Measurements from ENCODE around the gene SAMM50. TPM values are rescaled to one million over a fixed set of nuclear protein-coding genes. Genes with fewer than 3 reads are reported as not detected.

The SAMM50 gene
- total RNA-seq, 1 experiment from 2014 or later, result 55.3 TPM

- H3K36me3 Mint-ChIP-seq (ENCODE audit: insufficient read depth, unreplicated experiment), result peaks cover 4% of the 10 kb centered on the region
- H3K4me3 Mint-ChIP-seq (ENCODE audit: low read depth, unreplicated experiment), result no peak overlapping the region
- CTCF ChIA-PET, result no interaction called here
- H3K27ac Mint-ChIP-seq (ENCODE audit: unreplicated experiment), result no peak overlapping the region
- H3K9me3 Mint-ChIP-seq (ENCODE audit: low read depth, unreplicated experiment), result peaks cover 6% of the 10 kb centered on the region
- H3K27me3 Mint-ChIP-seq (ENCODE audit: unreplicated experiment), result peaks cover 73% of the 10 kb centered on the region
- BruUV-seq (replicated peaks), result no TSS peak
- intact Hi-C loops (cut with micrococcal nuclease; ENCODE audit: unreplicated experiment), result no loop called here
- H3K4me1 Mint-ChIP-seq (ENCODE audit: low read depth, unreplicated experiment), result no peaks in the 10 kb centered on the region
- DNase-seq, result no peak
- TF ChIP-seq CTCF (IDR thresholded peaks at IDR 0.05; ENCODE audit: unreplicated experiment), result no peak
These were observed 43.9 kb upstream of the SAMM50 start for GRCh38 chr22:43911351-43911750.

GRCh38 chr22:43917521-43917920, 37.7 kb upstream of the SAMM50 start:
- H3K36me3 Mint-ChIP-seq (ENCODE audit: insufficient read depth, unreplicated experiment), result peaks cover 4% of the 10 kb centered on the region
- H3K4me1 Mint-ChIP-seq (ENCODE audit: low read depth, unreplicated experiment), result peaks cover 32% of the 10 kb centered on the region
- DNase-seq, result no peak
- CTCF ChIA-PET, result no interaction called here
- H3K9me3 Mint-ChIP-seq (ENCODE audit: low read depth, unreplicated experiment), result peaks cover 4% of the 10 kb centered on the region
- H3K4me3 Mint-ChIP-seq (ENCODE audit: low read depth, unreplicated experiment), result no peak overlapping the region
- no peak overlapping the region for H3K27ac Mint-ChIP-seq (ENCODE audit: unreplicated experiment)
- BruUV-seq (replicated peaks), result no TSS peak
- intact Hi-C loops (cut with micrococcal nuclease; ENCODE audit: unreplicated experiment), result no loop called here
- no peak for TF ChIP-seq CTCF (IDR thresholded peaks at IDR 0.05; ENCODE audit: unreplicated experiment)
- H3K27me3 Mint-ChIP-seq (ENCODE audit: unreplicated experiment), result peaks cover 18% of the 10 kb centered on the region

GRCh38 chr22:43919106-43919973, 35.9 kb upstream of the SAMM50 start:
- peaks cover 18% of the 10 kb centered on the region for H3K36me3 Mint-ChIP-seq (ENCODE audit: insufficient read depth, unreplicated experiment)
- BruUV-seq (replicated peaks), result no TSS peak
- H3K27ac Mint-ChIP-seq (ENCODE audit: unreplicated experiment), result peak overlapping the region; percentile 75
- no peak for TF ChIP-seq CTCF (IDR thresholded peaks at IDR 0.05; ENCODE audit: unreplicated experiment)
- H3K9me3 Mint-ChIP-seq (ENCODE audit: low read depth, unreplicated experiment), result no peaks in the 10 kb centered on the region
- CTCF ChIA-PET, result no interaction called here
- peak overlapping the region; percentile 26 for H3K4me3 Mint-ChIP-seq (ENCODE audit: low read depth, unreplicated experiment)
- H3K4me1 Mint-ChIP-seq (ENCODE audit: low read depth, unreplicated experiment), result peaks cover 41% of the 10 kb centered on the region
- no peak for DNase-seq
- intact Hi-C loops (cut with micrococcal nuclease; ENCODE audit: unreplicated experiment), result no loop called here
- H3K27me3 Mint-ChIP-seq (ENCODE audit: unreplicated experiment), result peaks cover under 1% of the 10 kb centered on the region

- Mint-ChIP-seq H3K36me3 (ENCODE audit: insufficient read depth, unreplicated experiment) (peaks cover 26% of the 10 kb centered on the region), H3K9me3 (ENCODE audit: low read depth, unreplicated experiment) (no peaks in the 10 kb centered on the region), H3K27ac (ENCODE audit: unreplicated experiment) (peak overlapping the region; percentile 35), H3K4me3 (ENCODE audit: low read depth, unreplicated experiment) (no peak overlapping the region), H3K4me1 (ENCODE audit: low read depth, unreplicated experiment) (peaks cover 52% of the 10 kb centered on the region), H3K27me3 (ENCODE audit: unreplicated experiment) (no peaks in the 10 kb centered on the region)
- peak; percentile 81 for DNase-seq
- TF ChIP-seq CTCF (IDR thresholded peaks at IDR 0.05; ENCODE audit: unreplicated experiment), result no peak
- BruUV-seq (replicated peaks), result no TSS peak
- intact Hi-C loops (cut with micrococcal nuclease; ENCODE audit: unreplicated experiment), result no loop called here
- CTCF ChIA-PET, result interaction anchor here (0.6 to 1.7 kb wide), 2 partner anchors 38 to 1816 kb away, joined by 5 to 6 read pairs; no protein-coding TSS in a partner anchor
These were observed 33.9 kb upstream of the SAMM50 start for GRCh38 chr22:43921370-43921769.
